Osteocyte (in vitro differentiated cells): Measurements from ENCODE around the gene OR6S1. TPM values are rescaled to one million over a fixed set of nuclear protein-coding genes. Genes with fewer than 3 reads are reported as not detected.

Source experiments
- DNase-seq: peaks from one replicate; pipeline ENCODE4 v3.0.0; 2021; ENCODE audit warnings: mixed read lengths; ENCODE audit not compliant: unreplicated experiment; ENCODE audit errors: extremely low spot score
- H3K27ac Mint-ChIP-seq: one replicate; pipeline ENCODE4 v1.8.0; 2021; ENCODE audit warnings: mild to moderate bottlenecking, mixed read lengths; ENCODE audit not compliant: unreplicated experiment
- H3K27me3 Mint-ChIP-seq: one replicate; pipeline ENCODE4 v1.8.0; 2021; ENCODE audit warnings: mixed read lengths; ENCODE audit not compliant: unreplicated experiment
- H3K36me3 Mint-ChIP-seq: one replicate; pipeline ENCODE4 v1.8.0; 2021; ENCODE audit warnings: mixed read lengths; ENCODE audit not compliant: unreplicated experiment
- H3K4me1 Mint-ChIP-seq: one replicate; pipeline ENCODE4 v1.8.0; 2021; ENCODE audit warnings: mixed read lengths; ENCODE audit not compliant: unreplicated experiment
- H3K4me3 Mint-ChIP-seq: one replicate; pipeline ENCODE4 v1.8.0; 2021; ENCODE audit warnings: mild to moderate bottlenecking, moderate library complexity, mixed read lengths; ENCODE audit not compliant: unreplicated experiment
- H3K9me3 Mint-ChIP-seq: one replicate; pipeline ENCODE4 v1.8.0; 2021; ENCODE audit warnings: mixed read lengths; ENCODE audit not compliant: unreplicated experiment
- total RNA-seq: library from RNA; stranded (reverse); gene quantifications from 2 replicates; pipeline ENCODE4 v1.2.1, GENCODE V29; 2021
- TF ChIP-seq, protein P1 (sequence below): fragments of 200-600 bp; sonication (generic); IDR thresholded peaks from 2 replicates; pipeline ENCODE4 v1.5.0; 2021; ENCODE audit warnings: antibody characterized with exemption, mild to moderate bottlenecking, moderate library complexity

The OR6S1 gene
- total RNA-seq, 1 donor from 2014 or later, result not detected

DNA sequence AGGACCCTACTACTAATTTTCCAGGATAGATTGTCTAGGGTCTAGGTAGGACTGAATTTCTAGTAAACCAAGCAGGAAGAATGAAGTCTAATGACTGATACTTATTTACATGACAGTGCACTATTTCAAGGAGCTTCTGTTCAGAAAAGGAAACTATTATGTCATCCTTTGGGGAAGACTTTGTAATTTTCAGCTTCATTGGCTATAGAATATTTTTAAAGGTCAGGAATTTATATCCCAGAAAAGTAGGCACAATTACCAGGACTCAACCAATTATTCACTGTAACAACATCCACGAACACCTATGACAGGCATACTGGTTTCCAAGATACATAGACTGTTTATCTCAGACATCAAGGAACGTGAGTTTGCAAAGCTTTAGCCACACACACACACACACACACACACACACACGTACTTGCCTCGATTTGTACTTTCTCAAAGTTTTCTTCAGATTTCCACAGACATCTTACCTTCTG lies 23.2 kb downstream of the OR6S1 start:
- H3K27ac Mint-ChIP-seq, result no peak overlapping the region
- H3K4me3 Mint-ChIP-seq, result no peak overlapping the region
- TF ChIP-seq, protein P1, sequence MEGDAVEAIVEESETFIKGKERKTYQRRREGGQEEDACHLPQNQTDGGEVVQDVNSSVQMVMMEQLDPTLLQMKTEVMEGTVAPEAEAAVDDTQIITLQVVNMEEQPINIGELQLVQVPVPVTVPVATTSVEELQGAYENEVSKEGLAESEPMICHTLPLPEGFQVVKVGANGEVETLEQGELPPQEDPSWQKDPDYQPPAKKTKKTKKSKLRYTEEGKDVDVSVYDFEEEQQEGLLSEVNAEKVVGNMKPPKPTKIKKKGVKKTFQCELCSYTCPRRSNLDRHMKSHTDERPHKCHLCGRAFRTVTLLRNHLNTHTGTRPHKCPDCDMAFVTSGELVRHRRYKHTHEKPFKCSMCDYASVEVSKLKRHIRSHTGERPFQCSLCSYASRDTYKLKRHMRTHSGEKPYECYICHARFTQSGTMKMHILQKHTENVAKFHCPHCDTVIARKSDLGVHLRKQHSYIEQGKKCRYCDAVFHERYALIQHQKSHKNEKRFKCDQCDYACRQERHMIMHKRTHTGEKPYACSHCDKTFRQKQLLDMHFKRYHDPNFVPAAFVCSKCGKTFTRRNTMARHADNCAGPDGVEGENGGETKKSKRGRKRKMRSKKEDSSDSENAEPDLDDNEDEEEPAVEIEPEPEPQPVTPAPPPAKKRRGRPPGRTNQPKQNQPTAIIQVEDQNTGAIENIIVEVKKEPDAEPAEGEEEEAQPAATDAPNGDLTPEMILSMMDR, result no peak
- H3K27me3 Mint-ChIP-seq, result peaks cover 17% of the 10 kb centered on the region
- no peaks in the 10 kb centered on the region for H3K36me3 Mint-ChIP-seq
- H3K4me1 Mint-ChIP-seq, result no peaks in the 10 kb centered on the region
- DNase-seq, result no peak
- H3K9me3 Mint-ChIP-seq, result no peaks in the 10 kb centered on the region

DNA sequence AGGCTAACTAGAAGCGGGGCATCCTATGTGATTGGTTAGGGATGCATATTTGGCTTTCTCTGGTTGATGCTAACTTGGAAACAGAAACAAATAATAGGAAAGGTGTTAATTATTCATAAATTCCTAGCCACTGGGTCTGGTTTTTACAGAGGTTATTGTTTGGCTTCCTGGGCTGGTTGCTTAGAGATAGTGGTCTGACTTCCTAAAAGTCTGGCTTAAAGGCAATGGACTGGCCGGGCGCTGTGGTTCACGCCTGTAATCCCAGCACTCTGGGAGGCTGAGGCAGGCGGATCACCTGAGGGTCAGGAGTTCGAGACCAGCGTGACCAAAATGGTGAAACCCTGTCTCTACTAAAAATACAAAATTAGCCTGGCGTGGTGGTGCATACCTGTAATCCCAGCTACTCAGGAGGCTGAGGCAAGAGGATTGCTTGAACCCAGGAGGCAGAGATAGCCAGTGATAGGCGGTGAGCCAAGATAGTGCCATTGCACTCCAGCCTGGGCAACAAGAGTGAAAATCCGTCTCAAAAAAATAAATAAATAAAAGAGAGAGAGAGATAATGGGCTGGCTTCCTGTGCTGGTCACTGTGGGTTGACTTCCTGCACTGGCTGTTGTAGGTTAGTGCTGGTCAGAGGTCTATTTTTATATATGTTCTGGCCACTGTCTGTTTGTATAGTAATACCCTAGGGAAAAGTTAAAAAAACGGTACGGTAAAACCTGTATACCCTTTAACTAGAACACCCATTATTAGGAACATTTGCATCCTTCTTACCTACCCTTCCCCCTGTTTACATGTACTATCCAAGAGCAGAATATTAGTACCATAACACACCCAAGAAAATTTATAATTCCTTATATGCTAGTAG lies 24.1 kb downstream of the OR6S1 start:
- no peak overlapping the region for H3K4me3 Mint-ChIP-seq
- TF ChIP-seq, protein P1, result no peak
- H3K4me1 Mint-ChIP-seq, result no peaks in the 10 kb centered on the region
- no peak overlapping the region for H3K27ac Mint-ChIP-seq
- no peaks in the 10 kb centered on the region for H3K9me3 Mint-ChIP-seq
- peaks cover 15% of the 10 kb centered on the region for H3K27me3 Mint-ChIP-seq
- DNase-seq, result no peak
- H3K36me3 Mint-ChIP-seq, result no peaks in the 10 kb centered on the region

DNA sequence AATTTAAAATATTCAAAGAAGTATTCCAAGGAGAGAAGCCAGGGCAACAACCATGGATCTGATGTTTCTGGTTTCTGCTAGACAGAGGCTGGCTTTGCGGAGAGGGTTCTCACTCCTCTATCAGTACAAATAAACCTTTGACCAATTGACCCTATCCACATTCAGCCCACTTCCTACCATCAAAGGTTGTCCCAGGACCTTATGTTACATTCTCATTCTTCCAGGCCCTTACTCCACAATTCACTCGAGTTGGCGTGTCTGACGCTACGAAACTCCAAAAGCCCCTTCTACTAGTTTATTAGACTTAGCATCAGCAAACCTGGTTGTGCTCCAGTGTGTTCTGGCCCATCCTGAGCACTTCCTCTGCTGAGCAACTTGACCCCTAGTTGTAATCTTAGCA lies 25.5 kb downstream of the OR6S1 start:
- Mint-ChIP-seq H3K27me3 (peaks cover 15% of the 10 kb centered on the region), H3K4me1 (no peaks in the 10 kb centered on the region), H3K27ac (no peak overlapping the region), H3K36me3 (no peaks in the 10 kb centered on the region), H3K9me3 (no peaks in the 10 kb centered on the region), H3K4me3 (no peak overlapping the region)
- TF ChIP-seq, protein P1, result no peak
- DNase-seq, result no peak

DNA sequence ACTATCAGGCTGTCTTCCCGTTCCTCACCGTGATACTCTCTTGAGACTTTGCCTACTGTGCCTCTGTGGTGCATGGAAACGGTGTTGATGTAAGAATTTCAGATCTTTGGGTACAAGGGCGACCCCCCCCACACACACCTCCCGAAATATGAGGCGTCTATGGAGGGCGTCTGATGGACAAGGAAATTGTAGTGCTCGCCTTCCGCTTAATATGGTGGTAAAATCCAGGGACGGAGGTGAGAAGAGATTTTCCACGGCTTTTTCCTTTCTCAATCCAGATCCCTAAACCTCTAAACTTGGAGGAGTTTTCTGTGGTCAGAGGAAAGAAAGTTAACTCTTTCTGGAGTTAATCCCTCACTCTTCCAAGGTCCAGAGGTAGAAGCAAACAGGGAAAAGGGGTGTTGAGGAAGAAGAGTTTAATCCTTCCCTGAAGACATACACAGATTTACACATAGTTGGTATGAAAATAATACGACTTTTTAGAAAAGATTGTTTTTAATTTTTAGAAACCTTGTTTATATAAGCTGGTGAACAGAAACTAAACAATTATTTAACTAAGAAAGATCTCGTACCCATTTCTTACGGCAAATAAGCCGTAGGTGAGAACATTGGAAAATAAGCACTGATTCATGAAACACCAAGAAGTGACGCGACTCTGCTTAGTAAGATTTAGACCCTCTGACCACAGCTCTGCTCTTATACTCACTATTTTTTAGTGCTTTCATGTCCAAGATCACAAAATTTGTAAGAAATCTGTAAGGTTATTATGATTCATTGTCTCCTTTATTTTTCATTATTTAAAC lies 27.3 kb downstream of the OR6S1 start:
- DNase-seq, result no peak
- H3K36me3 Mint-ChIP-seq, result no peaks in the 10 kb centered on the region
- TF ChIP-seq, protein P1, result no peak
- H3K27ac Mint-ChIP-seq, result no peak overlapping the region
- no peaks in the 10 kb centered on the region for H3K4me1 Mint-ChIP-seq
- peaks cover 15% of the 10 kb centered on the region for H3K27me3 Mint-ChIP-seq
- no peaks in the 10 kb centered on the region for H3K9me3 Mint-ChIP-seq
- H3K4me3 Mint-ChIP-seq, result no peak overlapping the region
